Right lobe of liver (tissue), 6 donors: Measurements from ENCODE around the gene CALHM1. TPM values are rescaled to one million over a fixed set of nuclear protein-coding genes. Genes with fewer than 3 reads are reported as not detected.
A peak's percentile ranks its signal among the peaks of the same experiment; 100 is the strongest.

Experiments
- ATAC-seq, 4 donors: fragments of 200-7000 bp; cut with Tn5 transposase; one replicate each; pipeline ENCODE4 v1.9.1; 2020; ENCODE audit warnings: mild to moderate bottlenecking in 4 of 4, moderate library complexity in 4 of 4
- DNase-seq, 3 donors: peaks; one replicate each; pipeline ENCODE4 v3.0.0-alpha.2; 2020
- H3K27ac ChIP-seq, 3 donors: fragments of 200-600 bp; one replicate each; pipeline ENCODE4 v1.8.0; 2022
- H3K27me3 ChIP-seq, 2 donors: fragments of 200-600 bp; one replicate each; pipeline ENCODE4 v1.8.0; 2022
- H3K36me3 ChIP-seq, 4 donors: fragments of 200-600 bp; sonication (generic) in 1 of 4; one replicate each; pipeline versions ENCODE4 v1.5.1 to v1.8.0; 2017 to 2022; ENCODE audit warnings: control low read depth in 1 of 4
- H3K4me1 ChIP-seq, 4 donors: fragments of 200-600 bp; sonication (generic) in 1 of 4; one replicate each; pipeline versions ENCODE4 v1.5.1 to v1.8.0; 2017 to 2022; ENCODE audit warnings: control low read depth in 1 of 4
- H3K4me3 ChIP-seq, 3 donors: fragments of 200-600 bp; one replicate each; pipeline ENCODE4 v1.8.0; 2022
- H3K9me3 ChIP-seq, 4 donors: fragments of 200-600 bp; sonication (generic) in 1 of 4; one replicate each; pipeline versions ENCODE4 v1.5.1 to v1.8.0; 2017 to 2022; ENCODE audit warnings: control low read depth in 1 of 4
- CTCF ChIP-seq, 4 donors: fragments of 200-600 bp in 3 of 4; fragments of 450-650 bp in 1 of 4; IDR thresholded peaks; one replicate each; pipeline versions ENCODE4 v1.5.1 to v1.8.0; 2016 to 2022; ENCODE audit warnings: antibody characterized with exemption in 4 of 4, mild to moderate bottlenecking in 2 of 4
- POLR2A ChIP-seq: fragments of 450-650 bp; IDR thresholded peaks from one replicate; pipeline ENCODE4 v1.6.1; 2017; ENCODE audit warnings: antibody characterized with exemption, mild to moderate bottlenecking
- WGBS: methylation state at CpG from one replicate; pipeline ENCODE4 v1.1.6; 2018; ENCODE audit warnings: low coverage, low lambda C conversion rate; ENCODE audit not compliant: insufficient coverage; ENCODE audit errors: missing lambda C conversion rate; 5-methylcytosine and 5-hydroxymethylcytosine counted together
- intact Hi-C, 2 donors: fragments of 100-400 bp; cut with DNase I; formaldehyde crosslinking; loops; one replicate each; pipeline versions ENCODE4 v1.11.2 to v1.14.1; 2022
- total RNA-seq, 6 experiments: library from RNA; depleted of rRNA in 2 of 6; stranded (reverse); fragments of >200 nt in 2 of 6; fragmentation: NEBNext Ultra II Directional in 3 of 6; extraction: Animal tissue kit (Norgen Biotek cat#: 25700) in 3 of 6; gene quantifications; one replicate each; pipeline versions ENCODE4 v1.1.0 to v1.2.4, GENCODE V29; 2016 to 2023
- donor health status: DM: no; HTN: yes; CAD: no.
- donor health status: DM: no; HTN: no; CAD: no.
- donor health status: DM: no; HTN: no; CAD: no.
- donor health status: DM: no; HTN: yes; CAD: no.
- donor health status: DM: no; HTN: yes; CAD: no.

The CALHM1 gene
- total RNA-seq, 6 experiments from 2014 or later, result not detected

DNA sequence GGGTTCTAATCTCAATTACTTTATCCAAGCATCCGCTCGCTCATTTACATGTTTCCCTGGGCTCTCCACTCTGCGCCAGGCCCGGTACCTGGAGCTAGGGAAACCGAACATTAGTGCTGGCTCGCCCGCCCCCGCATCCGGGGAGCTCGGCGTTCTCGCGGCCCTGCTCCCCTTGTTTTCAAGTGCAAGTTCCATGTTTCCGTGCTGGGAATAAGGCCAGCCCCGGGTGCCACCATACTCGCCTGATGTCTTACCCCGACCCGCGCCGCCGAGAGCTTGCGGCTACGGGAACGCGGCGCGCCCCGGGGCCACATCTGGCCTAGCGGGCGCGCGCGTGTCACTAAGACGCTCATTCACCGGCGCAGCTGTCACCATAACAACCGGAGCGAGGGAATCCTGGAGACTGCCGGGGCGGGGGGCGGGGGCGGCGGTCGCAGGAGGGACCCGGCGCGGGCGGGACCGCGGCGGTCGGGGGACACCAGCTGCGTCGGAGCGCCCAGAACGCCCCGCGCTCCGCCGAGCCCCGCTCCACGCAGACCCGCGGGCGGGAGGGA, 34.7 kb upstream of the CALHM1 start, which contains the start of gene NEURL1:
Gene NEURL1 (plus strand): TSS at position 344 of the 554 bp plus-strand sequence. CDS start 683 bp downstream, outside the sequence.
- Histone ChIP-seq H3K27ac (no peak within 1 kb of the TSS), H3K9me3 (no peaks in the 10 kb centered on the region), H3K4me1 (peaks cover 0 to 13% (median 0%) of the 10 kb centered on the region in 4 donors), H3K36me3 (no peaks in the 10 kb centered on the region), H3K27me3 (peaks cover 0 to 25% of the 10 kb centered on the region in 2 donors), H3K4me3 (peak within 1 kb of the TSS; percentile 39 to 51 (median 40))
- WGBS, result 8% methylated on average over 26 of the region's 65 CpGs
- intact Hi-C loops, result no loop called here
- DNase-seq, result no peak
- no peak for TF ChIP-seq POLR2A
- no peak for TF ChIP-seq CTCF (IDR thresholded peaks at IDR 0.05)
- ATAC-seq, result no peak

GRCh38 chr10:103492655-103493261, 34.1 kb upstream of the CALHM1 start:
- no peak for TF ChIP-seq CTCF (IDR thresholded peaks at IDR 0.05)
- no peak for TF ChIP-seq POLR2A
- H3K27ac ChIP-seq, result no peak overlapping the region
- no peaks in the 10 kb centered on the region for H3K9me3 ChIP-seq
- H3K36me3 ChIP-seq, result no peaks in the 10 kb centered on the region
- intact Hi-C loops, result no loop called here
- DNase-seq (no peak), ATAC-seq (no peak)
- WGBS, result 100% methylated on average over 1 of the region's 5 CpGs
- peaks cover 0 to 25% of the 10 kb centered on the region in 2 donors for H3K27me3 ChIP-seq
- H3K4me1 ChIP-seq, result peaks cover 0 to 13% (median 0%) of the 10 kb centered on the region in 4 donors
- peak overlapping the region in 1 of 3 donors; percentile 51 for H3K4me3 ChIP-seq

GRCh38 chr10:103491729-103492364, 33.1 kb upstream of the CALHM1 start:
- intact Hi-C loops, result no loop called here
- H3K27ac ChIP-seq, result no peak overlapping the region
- no peaks in the 10 kb centered on the region for H3K9me3 ChIP-seq
- H3K4me3 ChIP-seq, result no peak overlapping the region
- H3K4me1 ChIP-seq, result peaks cover 0 to 13% (median 0%) of the 10 kb centered on the region in 4 donors
- no peaks in the 10 kb centered on the region for H3K36me3 ChIP-seq
- TF ChIP-seq POLR2A, result no peak
- no peak for TF ChIP-seq CTCF (IDR thresholded peaks at IDR 0.05)
- DNase-seq, result no peak
- H3K27me3 ChIP-seq, result peaks cover 0 to 25% of the 10 kb centered on the region in 2 donors
- ATAC-seq, result no peak
- 63% methylated on average over 6 of the region's 7 CpGs for WGBS

- DNase-seq, result no peak
- peaks cover 0 to 13% (median 0%) of the 10 kb centered on the region in 4 donors for H3K4me1 ChIP-seq
- H3K36me3 ChIP-seq, result no peaks in the 10 kb centered on the region
- intact Hi-C loops, result no loop called here
- ATAC-seq, result peak in 1 of 4 donors; percentile 9
- H3K27me3 ChIP-seq, result peaks cover 0 to 25% of the 10 kb centered on the region in 2 donors
- no CpG with 5 or more reads among the region's 1 CpG for WGBS
- TF ChIP-seq CTCF (IDR thresholded peaks at IDR 0.05) (no peak), POLR2A (no peak)
- no peak overlapping the region for H3K4me3 ChIP-seq
- no peaks in the 10 kb centered on the region for H3K9me3 ChIP-seq
- no peak overlapping the region for H3K27ac ChIP-seq
Observed at GRCh38 chr10:103490986-103491314, 32.2 kb upstream of the CALHM1 start.
